LHCN-M2 (cell line): ENCODE results near the gene SUSD6. TPM values are rescaled to one million over a fixed set of nuclear protein-coding genes. Genes with fewer than 3 reads are reported as not detected.
A peak's percentile ranks its signal among the peaks of the same experiment; 100 is the strongest.
"Not testable (repeated sequence)": the region's sequence is repeated elsewhere in the genome, so short reads cannot be mapped to it uniquely, and the experiment has no call there.

Experiments
- DNase-seq: peaks from one replicate; pipeline ENCODE4 v3.0.0-alpha.2; 2012; ENCODE audit warnings: low read depth
- total RNA-seq: library from RNA; depleted of rRNA; stranded (reverse); fragments of >200 nt; gene quantifications from 2 replicates; pipeline ENCODE4 v1.2.3, GENCODE V29; 2014

The SUSD6 gene
- total RNA-seq, 1 experiment from 2014 or later = 6.8 TPM

- DNase-seq = no peak
Observed at GRCh38 chr14:69693801-69694729, 82.7 kb downstream of the SUSD6 start.

DNA sequence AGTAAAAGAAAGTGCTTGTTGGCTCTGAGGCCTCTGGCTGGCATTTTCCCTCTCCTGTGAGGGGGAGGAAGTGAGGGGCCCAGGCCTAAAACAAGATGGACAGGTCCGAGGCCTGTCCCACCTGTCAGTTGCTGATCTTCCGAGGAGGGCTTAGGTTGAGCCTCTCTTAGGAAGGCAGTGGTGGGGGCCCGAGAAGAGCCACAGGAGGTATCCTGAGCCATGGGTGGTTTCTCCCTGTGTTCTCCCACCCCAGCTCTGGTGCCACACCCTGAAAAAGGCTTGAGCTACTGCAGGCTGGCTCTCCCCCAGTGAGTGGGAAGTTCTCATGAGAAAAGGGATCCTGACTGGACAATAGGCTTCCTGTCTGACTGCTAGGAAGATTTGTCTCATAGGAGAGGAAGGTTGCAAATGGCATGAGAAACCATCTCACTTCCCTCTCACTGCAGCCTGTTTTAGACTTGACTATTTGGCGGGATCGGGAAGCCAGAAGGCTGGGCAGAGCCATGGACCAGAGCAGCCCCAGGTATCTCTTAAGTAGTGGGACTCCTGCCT is 83.4 kb downstream of the SUSD6 start:
- no peak for DNase-seq

DNA sequence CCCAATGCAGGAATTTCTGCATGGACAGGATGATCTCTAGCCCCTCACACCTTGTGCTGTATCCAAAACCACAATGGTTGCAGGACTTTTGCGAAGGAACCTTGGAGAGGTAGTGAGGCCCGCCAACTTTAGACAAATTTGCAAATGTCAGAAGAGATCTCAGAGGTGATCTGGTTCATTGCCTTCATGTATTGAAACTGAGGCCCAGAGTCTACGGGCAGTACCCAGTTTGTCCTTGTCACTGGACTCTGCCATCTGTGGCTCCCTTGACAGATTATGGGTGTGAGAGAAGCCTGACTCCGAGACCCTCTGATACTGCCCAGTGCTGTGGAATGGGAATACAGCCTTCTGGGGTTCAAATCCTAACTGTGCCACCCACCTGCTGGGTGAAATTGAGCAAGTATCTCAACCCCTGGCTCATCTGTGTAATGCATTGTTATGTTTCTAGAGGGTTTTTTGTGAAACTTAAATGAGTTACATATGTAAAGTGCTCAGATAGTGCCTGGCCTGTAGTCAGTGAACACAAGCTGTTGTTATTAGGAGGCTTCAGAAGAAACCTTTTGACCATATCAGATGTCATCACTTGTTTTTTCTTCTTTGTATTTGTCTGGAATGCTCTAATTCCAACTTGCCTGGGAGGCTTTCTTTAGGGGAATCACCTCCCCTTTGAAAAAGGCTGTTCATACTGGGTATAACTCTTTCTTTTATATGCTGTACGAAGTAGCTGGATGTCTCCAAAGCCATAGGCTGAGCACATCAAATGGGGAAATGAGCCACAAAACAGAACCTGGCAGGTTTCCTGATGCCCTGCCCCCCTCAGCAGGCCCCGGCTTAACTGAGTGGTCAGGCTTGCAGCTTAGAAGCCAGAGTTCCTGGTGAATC is 84.2 kb downstream of the SUSD6 start:
- no peak for DNase-seq

DNA sequence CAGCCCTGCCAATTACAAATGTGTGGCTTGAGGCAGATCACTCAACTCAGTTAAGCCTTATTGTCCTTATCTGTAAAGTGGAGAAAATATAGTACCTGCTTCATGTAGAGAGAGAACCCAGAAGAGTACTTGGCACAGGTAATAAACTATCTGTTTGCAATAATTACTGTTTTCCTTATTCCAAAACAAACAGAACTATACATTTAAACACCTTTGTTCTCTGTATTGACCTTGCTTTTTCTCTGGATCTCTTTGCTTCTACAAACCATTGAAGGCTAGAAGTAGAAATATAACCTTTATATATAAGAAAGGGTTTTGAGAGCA is 84.8 kb downstream of the SUSD6 start:
- no peak for DNase-seq

DNA sequence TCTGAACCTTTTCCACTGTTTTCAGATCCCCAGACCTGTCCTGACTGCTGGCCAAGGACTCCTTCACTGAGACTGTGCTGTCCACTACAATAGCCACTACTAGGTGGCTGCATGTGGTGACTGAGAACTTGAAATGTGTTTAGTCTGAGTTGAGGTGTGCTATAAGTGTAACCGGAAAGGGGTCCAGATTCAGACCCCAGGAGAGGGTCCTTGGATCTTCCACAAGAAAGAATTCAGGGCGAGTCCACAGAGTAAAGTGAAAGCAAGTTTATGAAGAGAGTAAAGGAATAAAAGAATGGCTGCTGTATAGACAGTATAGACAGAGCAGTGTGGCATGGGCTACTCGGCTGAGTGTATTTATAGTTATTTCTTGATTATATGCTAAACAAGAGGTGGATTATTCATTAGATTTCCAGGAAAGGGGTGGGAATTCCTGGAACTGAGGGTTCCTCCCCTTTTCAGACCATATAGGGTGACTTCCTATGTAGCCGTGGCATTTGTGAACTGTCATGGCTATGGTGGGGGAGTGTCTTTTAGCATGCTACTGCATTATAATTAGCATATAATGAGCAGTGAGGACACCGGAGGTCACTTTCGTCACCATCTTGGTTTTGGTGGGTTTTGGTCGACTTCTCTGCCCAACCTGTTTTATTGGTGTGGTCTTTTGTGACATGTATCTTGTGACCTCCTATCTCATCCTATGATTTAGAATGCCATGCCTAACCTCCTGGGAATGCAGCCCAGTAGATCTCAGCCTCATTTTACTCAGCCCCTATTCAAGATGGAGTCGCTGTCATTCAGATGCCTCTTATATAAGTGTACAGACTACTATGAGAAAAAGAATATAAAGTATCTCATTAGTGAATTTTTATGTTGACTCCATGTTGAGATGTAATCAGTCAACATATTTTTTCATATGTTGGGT is 85.5 kb downstream of the SUSD6 start:
- DNase-seq = no peak

GRCh38 chr14:69698572-69698971 is 87.2 kb downstream of the SUSD6 start:
- DNase-seq = no peak

GRCh38 chr14:69699243-69699642 is 87.8 kb downstream of the SUSD6 start:
- DNase-seq = not testable (repeated sequence)

- no peak for DNase-seq
Observed at GRCh38 chr14:69699748-69700303, 88.4 kb downstream of the SUSD6 start.

GRCh38 chr14:69700575-69700974 is 89.2 kb downstream of the SUSD6 start:
- no peak for DNase-seq

GRCh38 chr14:69701291-69701690 is 89.9 kb downstream of the SUSD6 start:
- DNase-seq = no peak

- no peak for DNase-seq
Observed at GRCh38 chr14:69701857-69702256, 90.5 kb downstream of the SUSD6 start.

DNA sequence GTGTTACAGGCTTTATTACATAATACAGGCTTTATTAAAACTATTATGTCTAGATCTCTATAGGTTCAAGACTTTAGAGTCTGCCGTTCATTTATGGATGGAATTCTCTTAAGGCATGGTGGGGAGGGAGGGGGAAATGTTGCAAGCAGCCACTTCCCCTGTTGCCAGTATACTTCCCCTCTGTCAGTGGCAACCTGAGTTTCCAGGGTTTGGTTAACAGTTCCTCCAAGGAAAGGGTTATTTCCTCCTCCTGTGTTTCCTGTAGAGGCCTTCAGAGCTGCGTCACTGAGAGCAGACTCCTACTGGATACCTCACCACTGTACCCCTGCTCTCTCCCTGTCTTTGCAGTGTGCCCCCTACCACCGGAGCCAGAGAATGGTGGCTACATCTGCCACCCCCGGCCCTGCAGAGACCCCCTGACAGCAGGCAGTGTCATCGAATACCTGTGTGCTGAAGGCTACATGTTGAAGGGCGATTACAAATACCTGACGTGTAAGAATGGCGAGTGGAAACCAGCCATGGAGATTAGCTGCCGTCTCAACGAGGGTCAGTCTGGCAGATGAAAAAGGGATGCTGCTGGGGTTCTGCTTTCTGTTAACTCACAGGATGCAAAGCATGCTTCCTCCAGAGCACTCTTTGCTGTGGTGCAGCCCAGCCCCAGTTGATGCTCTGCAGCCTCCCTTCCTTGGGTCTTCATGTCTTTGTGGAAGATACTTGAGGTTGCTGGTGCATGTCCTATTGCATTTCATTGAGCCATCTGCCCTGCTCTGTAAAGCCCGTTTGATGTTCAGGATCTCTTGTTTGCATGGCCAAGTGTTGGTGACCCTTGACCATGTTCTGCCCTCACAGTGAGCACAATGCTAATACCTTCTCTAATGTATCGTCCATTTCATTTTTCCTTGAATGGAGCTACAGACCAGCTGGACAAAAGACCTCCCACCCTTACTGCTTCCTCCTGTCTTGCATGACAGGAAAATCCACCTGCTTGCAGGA is 91.9 kb downstream of the SUSD6 start:
- DNase-seq = no peak

DNA sequence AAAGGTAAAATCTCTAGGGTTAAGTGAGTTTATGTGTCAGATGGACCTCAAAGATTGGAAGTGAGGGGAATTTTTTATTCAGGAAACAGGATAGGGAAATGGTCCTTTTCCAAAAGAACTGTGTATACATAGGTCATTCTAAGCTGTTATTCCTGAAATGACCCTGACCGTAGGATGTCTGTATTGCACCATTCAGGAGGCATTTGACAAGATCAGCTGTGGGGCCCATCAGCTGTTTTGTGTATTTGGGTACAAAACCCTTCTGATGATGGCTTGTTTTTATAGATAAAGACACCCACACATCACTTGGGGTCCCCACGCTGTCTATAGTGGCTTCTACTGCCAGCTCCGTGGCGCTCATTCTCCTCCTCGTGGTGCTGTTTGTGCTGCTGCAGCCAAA is 92.9 kb downstream of the SUSD6 start:
- no peak for DNase-seq

- no peak for DNase-seq
Observed at GRCh38 chr14:69705706-69706105, 94.3 kb downstream of the SUSD6 start.

DNA sequence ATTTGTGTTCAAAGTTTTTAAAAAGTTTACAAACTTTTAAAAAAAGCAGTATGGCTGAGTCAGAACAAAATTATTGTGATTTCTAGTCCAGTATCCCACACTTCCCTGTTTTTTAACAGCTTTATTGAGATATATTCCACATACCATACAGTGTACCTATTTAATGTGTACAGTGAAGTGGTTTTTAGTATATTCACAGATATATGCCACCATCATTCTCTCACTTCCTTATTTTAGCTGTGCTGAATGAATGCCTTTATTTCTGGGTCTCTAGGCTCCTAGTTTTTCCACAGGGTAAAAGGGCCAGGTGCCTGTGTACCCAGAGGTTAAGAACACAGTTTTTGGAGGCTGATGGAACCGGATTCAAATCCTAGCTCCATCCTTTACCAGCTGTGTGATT is 96.7 kb downstream of the SUSD6 start:
- DNase-seq = no peak

DNA sequence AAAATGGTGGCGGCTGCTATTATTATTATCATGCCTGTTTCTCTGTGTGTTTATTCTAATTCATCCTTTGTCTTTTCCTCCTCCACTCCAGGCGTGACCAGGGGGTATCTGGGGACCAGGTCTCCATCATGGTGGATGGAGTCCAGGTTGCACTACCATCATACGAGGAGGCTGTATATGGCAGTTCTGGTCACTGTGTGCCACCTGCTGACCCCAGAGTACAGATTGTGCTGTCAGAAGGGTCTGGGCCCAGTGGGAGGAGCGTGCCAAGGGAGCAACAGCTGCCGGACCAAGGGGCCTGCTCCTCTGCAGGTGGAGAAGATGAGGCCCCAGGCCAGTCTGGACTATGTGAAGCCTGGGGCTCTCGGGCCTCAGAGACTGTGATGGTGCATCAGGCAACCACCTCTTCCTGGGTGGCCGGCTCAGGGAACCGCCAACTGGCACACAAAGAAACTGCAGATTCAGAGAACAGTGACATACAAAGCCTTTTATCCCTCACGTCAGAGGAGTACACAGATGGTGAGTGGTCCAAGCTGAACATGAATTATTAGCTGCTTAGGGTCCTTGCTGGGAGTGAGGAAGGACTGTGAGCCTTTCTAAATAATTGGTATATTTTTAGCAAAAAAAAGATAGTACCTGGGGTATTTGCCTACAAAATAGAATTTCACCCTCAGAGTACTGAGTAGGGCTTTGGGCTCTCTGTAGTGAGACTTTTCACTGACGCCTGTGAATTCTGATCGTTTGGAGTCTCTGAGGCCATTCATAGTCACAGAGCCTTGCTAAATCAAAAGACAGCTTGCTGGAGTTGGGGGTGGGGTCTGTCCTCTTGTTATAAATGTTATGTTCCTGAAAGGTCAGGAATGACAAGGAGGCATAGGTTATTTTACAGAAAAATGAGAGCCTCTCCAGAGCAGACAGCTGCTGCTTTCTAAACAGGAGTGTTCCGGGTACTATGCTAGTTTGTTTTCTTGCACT is 97.5 kb downstream of the SUSD6 start:
- no peak for DNase-seq

DNA sequence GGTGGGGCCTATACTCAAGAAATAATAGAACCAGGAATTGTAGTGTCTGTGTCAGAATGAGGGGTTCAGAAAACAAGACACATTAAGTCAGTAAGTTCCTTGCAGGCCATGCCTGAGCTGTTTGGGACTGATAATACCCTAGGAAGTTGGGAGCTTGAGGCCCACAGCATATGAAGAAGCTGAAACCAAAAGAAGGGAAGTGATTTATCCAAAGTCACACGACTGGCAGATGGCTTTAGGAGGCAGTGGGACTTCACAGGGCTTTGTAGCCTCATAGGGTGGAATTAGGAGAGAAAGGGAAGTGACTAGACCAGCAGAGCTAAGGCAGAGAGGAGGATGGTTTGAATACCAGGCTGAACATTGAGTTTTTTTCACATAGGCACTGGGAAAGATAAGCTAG is 99.0 kb downstream of the SUSD6 start:
- no peak for DNase-seq

- DNase-seq = peak; percentile 29
Observed at GRCh38 chr14:69711065-69711464, 99.7 kb downstream of the SUSD6 start.
